MM.1S (cell line): ENCODE results near the gene ZNF446.

Experiments used
- DNase-seq: peaks from one replicate; pipeline ENCODE4 v3.0.0-alpha.2; 2015
- H2AFZ ChIP-seq: fragments of 300-600 bp; sonication (generic); 2 replicates; pipeline ENCODE4 v1.6.0; 2016; ENCODE audit warnings: antibody characterized with exemption, low read length
- H3F3A ChIP-seq: fragments of 300-600 bp; sonication (generic); 2 replicates; pipeline ENCODE4 v1.6.1; 2016; ENCODE audit warnings: mild to moderate bottlenecking, antibody characterized with exemption, low read length, moderate library complexity, mixed read lengths; ENCODE audit not compliant: insufficient read depth
- H3K27ac ChIP-seq: fragments of 300-600 bp; sonication (generic); 2 replicates; pipeline ENCODE4 v1.5.1; 2016; ENCODE audit warnings: mild to moderate bottlenecking, low read length
- H3K27me3 ChIP-seq: fragments of 300-600 bp; sonication (generic); replicated peaks from 2 replicates; pipeline ENCODE4 v1.6.0; 2016; ENCODE audit warnings: low read length; ENCODE audit not compliant: insufficient read depth
- H3K36me3 ChIP-seq: fragments of 300-600 bp; sonication (generic); replicated peaks from 2 replicates; pipeline ENCODE4 v1.6.1; 2016; ENCODE audit warnings: mild to moderate bottlenecking, low read length, mixed read lengths; ENCODE audit not compliant: insufficient read depth
- H3K4me1 ChIP-seq: fragments of 300-600 bp; sonication (generic); 2 replicates; pipeline ENCODE4 v1.6.1; 2016; ENCODE audit warnings: low read length, mixed read lengths
- H3K4me2 ChIP-seq: fragments of 300-600 bp; sonication (generic); 2 replicates; pipeline ENCODE4 v1.6.0; 2016; ENCODE audit warnings: low read depth, low read length
- H3K4me3 ChIP-seq: fragments of 300-600 bp; sonication (generic); 2 replicates; pipeline ENCODE4 v1.5.1; 2016; ENCODE audit warnings: low read length, mixed read lengths
- H3K79me2 ChIP-seq: fragments of 300-600 bp; sonication (generic); 2 replicates; pipeline ENCODE4 v1.6.1; 2016; ENCODE audit warnings: mixed run types, low read length, mixed read lengths
- H3K9ac ChIP-seq: fragments of 300-600 bp; sonication (generic); 2 replicates; pipeline ENCODE4 v1.6.1; 2016; ENCODE audit warnings: low read length, mixed read lengths
- H3K9me2 ChIP-seq: fragments of 300-600 bp; sonication (generic); replicated peaks from 2 replicates; pipeline ENCODE4 v1.6.1; 2016; ENCODE audit warnings: mild to moderate bottlenecking, low read length, mixed read lengths; ENCODE audit not compliant: insufficient read depth
- H3K9me3 ChIP-seq: fragments of 300-600 bp; sonication (generic); replicated peaks from 2 replicates; pipeline ENCODE4 v1.6.1; 2016; ENCODE audit warnings: mild to moderate bottlenecking, low read length, mixed read lengths; ENCODE audit not compliant: insufficient read depth
- H4K20me1 ChIP-seq: fragments of 300-600 bp; sonication (generic); 2 replicates; pipeline ENCODE4 v1.6.1; 2016; ENCODE audit warnings: mild to moderate bottlenecking, low read length, moderate library complexity, mixed read lengths; ENCODE audit not compliant: insufficient read depth
- CTCF ChIP-seq: fragments of 300-600 bp; sonication (generic); IDR thresholded peaks from 2 replicates; pipeline ENCODE4 v1.5.1; 2016; ENCODE audit warnings: antibody characterized with exemption, low read length, mixed read lengths
- EZH2 ChIP-seq: fragments of 300-600 bp; sonication (generic); optimal IDR thresholded peaks from 2 replicates; pipeline ENCODE3; 2017; ENCODE audit warnings: low read depth, mild to moderate bottlenecking, antibody characterized with exemption, low read length, mixed read lengths
- EZH2phosphoT487 ChIP-seq: fragments of 300-600 bp; sonication (generic); IDR thresholded peaks from 2 replicates; pipeline ENCODE4 v1.6.1; 2018; ENCODE audit warnings: antibody characterized with exemption, low read length

The ZNF446 gene

DNA sequence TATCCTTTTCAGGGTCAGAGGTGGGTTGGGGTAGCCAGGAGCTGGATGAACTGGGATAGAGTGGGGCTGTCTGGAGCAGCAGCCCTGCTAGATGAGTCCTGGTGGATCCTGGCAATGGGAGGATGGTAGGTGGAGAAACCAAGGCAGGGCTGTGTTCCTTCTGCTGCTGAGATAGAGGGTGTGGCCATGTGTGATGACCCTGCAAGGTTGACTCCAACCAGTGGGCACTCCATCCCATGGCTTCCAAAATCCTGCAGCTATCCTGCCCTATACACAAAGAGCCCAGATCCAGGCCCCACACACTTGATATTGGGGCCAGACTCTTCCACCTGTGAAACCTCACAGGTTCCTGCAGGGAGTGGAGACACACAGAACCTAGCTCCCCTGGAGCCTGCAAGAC, 2.4 kb upstream of the ZNF446 start:
- no peak for TF ChIP-seq EZH2
- Histone ChIP-seq H2AFZ (no peak overlapping the region), H3K79me2 (peaks cover 8% of the 10 kb centered on the region; the same call in 1 of the 2 replicates), H3K27me3 (no peaks in the 10 kb centered on the region), H3K36me3 (0 out of 2 replicates have a peak, but pooled peaks cover 4% of the 10 kb centered on the region), H4K20me1 (no peaks in the 10 kb centered on the region), H3F3A (peaks cover 8% of the 10 kb centered on the region), H3K9me2 (no peaks in the 10 kb centered on the region), H3K27ac (no peak overlapping the region), H3K9me3 (no peaks in the 10 kb centered on the region), H3K4me1 (no peaks in the 10 kb centered on the region), H3K9ac (no peak overlapping the region), H3K4me3 (no peak overlapping the region), H3K4me2 (no peak overlapping the region)
- DNase-seq: no peak

DNA sequence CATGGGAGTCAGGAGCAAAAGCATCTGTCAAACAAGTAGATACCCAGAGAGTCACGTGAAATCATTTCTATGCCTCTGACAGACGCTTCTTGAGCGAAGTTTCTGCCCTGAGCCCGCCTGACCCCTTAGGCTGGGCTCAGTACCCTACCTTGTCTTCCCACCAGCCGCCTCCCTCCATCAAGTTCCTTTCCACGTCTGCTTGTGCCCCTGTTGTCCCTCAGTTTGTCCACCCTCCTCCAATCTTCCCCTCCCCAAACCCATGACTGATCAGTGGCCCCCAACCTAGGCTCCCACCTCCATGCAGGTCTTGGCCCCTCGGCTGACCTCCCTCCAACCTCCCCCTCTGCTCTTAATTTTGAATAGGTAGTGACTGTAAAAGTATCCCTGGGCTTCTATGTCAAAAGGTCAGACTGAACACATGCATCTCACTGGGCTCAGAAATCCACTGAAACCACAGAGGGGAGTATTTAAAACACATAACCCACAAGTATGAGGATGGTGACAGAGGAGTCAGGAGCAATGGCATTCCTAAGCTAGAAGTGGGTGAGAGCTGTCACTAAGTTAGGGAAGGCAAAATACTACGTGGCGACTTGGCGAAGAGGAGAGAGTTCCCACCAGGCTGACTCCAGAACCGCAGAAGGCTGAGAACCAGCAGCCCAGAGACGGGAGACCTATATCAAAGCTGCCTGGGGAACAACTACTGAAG, 1.7 kb upstream of the ZNF446 start:
- Histone ChIP-seq H3K9me2 (no peaks in the 10 kb centered on the region), H3K4me1 (no peaks in the 10 kb centered on the region), H3F3A (peaks cover 8% of the 10 kb centered on the region), H3K9me3 (no peaks in the 10 kb centered on the region), H3K27me3 (no peaks in the 10 kb centered on the region), H3K36me3 (0 out of 2 replicates have a peak, but pooled peaks cover 4% of the 10 kb centered on the region), H3K4me3 (no peak overlapping the region), H3K27ac (no peak overlapping the region; the same call in 1 of the 2 replicates), H3K9ac (no peak overlapping the region), H3K79me2 (0 out of 2 replicates have a peak, but pooled peaks cover 1% of the 10 kb centered on the region), H2AFZ (no peak overlapping the region), H4K20me1 (no peaks in the 10 kb centered on the region), H3K4me2 (no peak overlapping the region)
- TF ChIP-seq CTCF: no peak
- TF ChIP-seq EZH2: no peak
- no peak for TF ChIP-seq EZH2phosphoT487
- DNase-seq: no peak

- H3K79me2 ChIP-seq: no peaks in the 10 kb centered on the region
- peaks cover 8% of the 10 kb centered on the region for H3F3A ChIP-seq
- peak overlapping the region; percentile 89 for H2AFZ ChIP-seq
These were observed 997 bp upstream of the ZNF446 start for GRCh38 chr19:58474997-58475713.

More at GRCh38 chr19:58474997-58475713, 997 bp upstream of the ZNF446 start:
- Histone ChIP-seq H3K36me3 (0 out of 2 replicates have a peak, but pooled peaks cover 4% of the 10 kb centered on the region), H3K4me3 (peak overlapping the region; percentile 79), H3K4me2 (peak overlapping the region; percentile 88), H3K9ac (peak overlapping the region; percentile 67), H3K9me2 (no peaks in the 10 kb centered on the region), H4K20me1 (no peaks in the 10 kb centered on the region), H3K27ac (peak overlapping the region; percentile 76; the same call in 1 of the 2 replicates), H3K4me1 (no peaks in the 10 kb centered on the region), H3K9me3 (no peaks in the 10 kb centered on the region), H3K27me3 (no peaks in the 10 kb centered on the region)
- TF ChIP-seq CTCF (no peak), EZH2phosphoT487 (no peak), EZH2 (no peak)
- no peak for DNase-seq
